Activated effector memory CD4-positive, alpha-beta T cell treated with Interleukin-2 at 50 U/mL for 16 hours (primary cell): ENCODE data around the gene MAPKAPK5.
"Not testable (repeated sequence)": the region's sequence is repeated elsewhere in the genome, so short reads cannot be mapped to it uniquely, and the experiment has no call there.

Experiments
- DNase-seq: peaks from one replicate; pipeline ENCODE4 v3.0.0-alpha.2; 2020

MAPKAPK5 gene

DNA sequence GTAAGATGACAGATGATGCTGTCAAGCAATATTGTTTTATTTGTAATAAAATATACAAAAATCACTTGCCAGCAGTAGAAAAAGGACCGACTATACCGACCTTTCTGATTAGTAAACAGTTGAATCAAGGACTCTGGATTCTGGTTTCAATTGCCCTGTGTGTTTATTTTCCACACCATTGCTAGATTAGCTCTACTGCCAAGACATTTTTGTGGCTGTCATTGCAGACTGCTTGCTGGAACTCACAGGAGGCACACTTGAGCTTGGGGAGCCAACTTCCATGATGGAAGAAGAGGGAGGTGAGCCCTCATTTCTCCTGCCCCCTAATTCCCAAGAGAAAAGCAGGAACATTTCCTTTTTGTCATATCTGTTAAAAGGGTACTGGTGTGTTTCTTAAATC, 51.3 kb downstream of the MAPKAPK5 start:
- DNase-seq, result no peak

DNA sequence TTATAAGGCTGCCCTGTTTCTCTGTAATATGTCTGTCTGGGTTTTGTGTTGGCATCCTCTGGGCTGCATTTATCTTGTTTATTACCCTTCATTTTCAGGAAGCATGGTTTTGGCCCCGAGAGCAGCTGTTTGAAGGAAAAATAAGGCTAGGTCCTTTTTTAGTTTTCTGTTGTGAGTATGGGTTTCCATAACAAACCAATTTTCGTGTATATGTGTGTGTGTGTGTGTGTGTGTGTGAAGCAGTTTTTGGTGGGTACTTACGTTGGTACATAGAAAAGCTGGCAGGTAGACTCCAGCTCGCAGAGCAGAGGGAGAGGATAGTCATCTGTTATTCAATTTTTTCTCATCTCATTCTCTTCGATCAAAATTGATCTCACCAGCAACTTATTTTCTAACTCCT, 52.5 kb downstream of the MAPKAPK5 start:
- no peak for DNase-seq

DNA sequence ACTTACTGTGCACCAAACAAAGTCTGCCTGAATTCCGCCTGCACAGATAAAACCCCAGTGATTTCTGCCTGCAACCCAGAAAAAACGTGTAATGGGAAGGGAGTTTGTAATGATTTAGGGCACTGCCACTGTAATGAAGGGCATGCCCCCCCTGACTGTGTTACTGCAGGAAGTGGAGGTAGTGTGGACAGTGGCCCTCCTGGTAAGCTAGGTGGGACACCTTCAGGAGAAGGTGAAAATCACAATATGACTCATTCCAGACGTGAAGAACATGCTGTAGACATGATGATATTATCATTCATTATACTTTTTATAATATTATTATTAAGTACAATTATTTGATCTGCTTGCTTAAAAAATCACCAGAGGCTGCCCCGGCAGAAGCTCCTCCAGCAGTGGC, 59.2 kb downstream of the MAPKAPK5 start:
- no peak for DNase-seq

DNA sequence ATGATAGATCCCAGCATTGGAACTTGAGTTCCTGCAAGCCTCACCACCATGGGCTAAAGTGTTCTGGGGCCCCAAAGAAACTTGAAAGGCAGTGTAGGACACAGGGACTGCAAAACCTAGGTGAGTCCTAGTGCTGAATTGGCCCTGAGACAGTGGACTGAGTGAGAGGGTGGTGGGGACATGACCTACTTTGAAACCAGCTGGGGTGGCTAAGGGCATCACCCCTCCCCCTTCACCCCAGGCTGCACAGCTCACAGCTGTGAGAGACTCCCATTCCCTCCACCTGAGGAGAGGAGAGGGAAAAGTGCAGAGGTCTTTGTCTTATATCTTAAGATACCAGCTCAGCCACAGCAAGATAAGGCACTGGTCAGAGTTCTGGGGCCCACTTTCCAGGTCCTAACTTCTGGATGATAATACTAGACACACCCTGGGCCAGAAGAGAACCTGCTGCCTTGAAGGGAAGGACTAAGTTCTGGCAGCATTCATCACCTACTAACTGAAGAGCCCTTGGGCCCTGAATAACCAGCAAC, 62.5 kb downstream of the MAPKAPK5 start:
- DNase-seq, result no peak

DNA sequence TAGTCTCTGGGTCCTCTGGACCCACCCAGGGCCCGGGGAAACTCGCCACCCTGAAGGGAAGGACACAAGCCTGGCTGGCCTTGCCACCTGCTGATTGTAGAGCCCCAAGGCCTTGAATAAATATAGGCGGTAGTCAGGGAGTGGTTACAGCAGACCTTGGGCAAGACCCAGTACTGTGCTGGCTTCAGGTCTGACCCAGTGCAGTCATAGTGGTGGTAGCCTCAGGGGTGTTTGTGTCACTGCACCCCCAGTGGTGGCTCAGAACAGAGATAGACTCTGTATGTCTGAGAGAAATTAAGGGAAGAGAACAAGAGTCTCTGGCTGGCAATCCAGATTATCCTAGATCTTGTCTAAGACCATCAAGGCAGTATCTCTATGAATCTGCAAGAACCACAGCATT, 63.5 kb downstream of the MAPKAPK5 start:
- DNase-seq, result no peak

DNA sequence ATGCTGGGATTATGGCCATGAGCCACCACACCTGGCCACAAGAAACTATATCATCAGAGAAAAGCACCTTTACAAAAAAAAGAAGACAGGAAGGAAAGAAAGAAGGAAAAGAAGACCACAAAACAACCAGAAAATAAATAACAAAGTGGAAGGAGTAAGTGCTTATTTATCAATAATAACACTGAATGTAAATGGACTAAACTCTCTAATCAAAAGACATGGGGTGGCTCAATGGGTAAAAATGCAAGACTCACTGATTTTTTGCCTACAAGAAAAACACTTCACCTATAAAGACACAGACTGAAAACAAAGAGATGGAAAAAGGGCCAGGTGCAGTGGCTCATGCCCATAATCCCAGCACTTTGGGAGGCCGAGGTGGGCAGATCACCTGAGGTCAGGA, 65.7 kb downstream of the MAPKAPK5 start:
- no peak for DNase-seq

DNA sequence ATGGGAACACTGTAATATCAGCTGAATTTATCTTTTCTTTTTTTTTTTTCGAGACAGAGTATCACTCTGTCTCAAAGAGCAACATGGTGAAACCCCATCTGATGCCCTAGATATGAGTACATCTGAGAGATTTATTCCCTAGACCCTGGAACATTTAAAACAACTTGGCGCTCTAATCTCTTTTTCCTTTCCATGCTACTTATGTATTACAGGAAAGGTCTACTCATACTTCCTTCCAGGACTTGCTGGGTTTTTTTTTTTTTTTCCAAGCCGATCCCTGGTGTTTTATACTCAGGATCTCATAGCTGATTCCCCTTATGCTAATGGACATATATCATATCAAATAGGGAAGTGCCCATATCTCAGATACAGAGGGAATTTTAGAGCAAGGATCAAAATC, 83.1 kb downstream of the MAPKAPK5 start:
- no peak for DNase-seq

DNA sequence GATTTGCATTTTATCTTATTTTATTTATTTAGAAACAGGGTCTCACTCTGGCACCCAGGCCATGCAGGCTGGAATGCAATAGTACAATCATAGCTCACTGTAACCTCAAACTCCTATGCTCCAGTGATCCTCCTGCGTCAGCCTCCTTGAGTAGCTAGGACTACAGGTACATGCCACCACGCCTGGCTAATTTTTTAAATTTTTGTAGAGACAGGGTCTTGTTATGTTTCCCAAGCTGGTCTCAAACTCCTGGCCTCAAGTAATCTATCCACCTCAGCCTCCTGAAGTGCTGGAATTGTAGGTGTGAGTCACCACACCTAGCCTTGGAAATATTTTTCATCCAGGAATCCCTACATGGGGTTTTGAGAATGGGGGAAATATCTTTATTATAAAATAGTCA, 84.6 kb downstream of the MAPKAPK5 start:
- DNase-seq, result no peak

DNA sequence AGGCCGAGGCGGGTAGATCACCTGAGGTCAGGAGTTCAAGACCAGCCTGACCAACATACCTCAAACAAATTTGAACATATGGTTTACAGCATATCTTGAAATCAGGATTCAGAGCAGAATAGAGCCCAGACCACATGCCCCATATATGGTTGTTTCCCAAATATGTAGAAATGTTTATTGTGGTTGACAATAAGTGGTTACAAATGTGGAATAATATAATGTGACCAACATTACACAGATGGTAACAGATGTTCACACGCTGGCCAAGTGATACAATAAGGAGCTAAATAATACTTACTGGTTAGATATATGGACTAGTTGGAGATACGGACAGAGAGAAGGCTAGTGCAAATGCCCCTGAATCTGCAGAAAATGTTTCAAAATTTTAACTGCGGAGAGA, 85.3 kb downstream of the MAPKAPK5 start:
- no peak for DNase-seq

DNA sequence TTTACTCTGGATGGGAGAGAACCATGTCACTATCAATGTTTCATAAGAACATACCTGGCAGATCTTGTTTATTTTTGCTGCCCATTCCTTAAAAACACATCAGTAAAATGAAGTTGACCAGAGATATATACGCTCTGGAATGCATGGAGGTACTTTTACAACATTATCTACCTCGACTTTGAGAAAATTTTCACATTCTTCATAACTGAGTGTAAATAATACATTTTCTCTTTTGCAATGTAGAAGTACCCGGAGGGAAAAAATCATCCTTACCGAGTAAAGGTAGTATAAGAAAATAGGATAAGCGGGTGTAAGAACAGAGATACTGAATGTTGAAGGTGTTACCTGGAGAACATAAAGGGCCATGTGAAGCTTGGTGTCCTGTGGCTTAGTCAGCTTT, 90.2 kb downstream of the MAPKAPK5 start:
- no peak for DNase-seq

DNA sequence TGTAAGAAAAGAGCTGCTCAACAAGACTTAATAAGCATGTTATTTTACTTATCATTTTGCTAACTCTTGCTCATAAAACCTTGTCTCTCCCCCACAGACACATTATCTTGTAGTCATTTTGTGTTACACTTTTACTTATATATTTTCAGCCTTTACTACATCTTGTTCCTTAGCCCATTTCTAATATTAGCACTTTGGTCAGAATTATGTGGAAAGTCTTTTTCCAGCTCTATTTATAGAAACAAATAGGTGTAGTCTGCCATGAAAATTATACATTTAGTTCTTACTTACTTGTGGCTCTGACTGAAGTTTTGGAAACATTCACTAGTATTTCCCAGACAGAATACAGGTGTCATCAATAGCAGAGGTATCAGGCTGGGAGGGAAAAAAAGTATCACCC, 94.8 kb downstream of the MAPKAPK5 start:
- DNase-seq, result no peak

DNA sequence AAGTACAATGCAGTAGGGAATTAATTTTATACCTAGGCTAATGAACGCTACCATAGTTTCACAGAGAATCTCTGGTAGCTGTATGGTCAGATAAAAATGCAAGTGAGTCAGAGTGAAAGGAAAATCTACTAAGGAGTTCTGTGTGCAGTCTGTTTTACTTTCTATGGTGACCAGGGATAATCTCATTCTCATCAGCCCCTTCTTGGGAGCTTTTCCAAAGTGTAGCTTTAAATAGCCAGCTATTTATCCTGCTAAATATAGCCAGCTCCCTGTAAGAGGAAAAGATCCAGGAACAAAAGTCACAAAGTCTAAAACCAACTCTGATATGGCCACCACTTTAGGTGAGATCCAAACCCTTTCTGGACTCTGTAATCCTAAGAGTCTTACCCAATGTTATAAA, 95.4 kb downstream of the MAPKAPK5 start:
- DNase-seq, result no peak

DNA sequence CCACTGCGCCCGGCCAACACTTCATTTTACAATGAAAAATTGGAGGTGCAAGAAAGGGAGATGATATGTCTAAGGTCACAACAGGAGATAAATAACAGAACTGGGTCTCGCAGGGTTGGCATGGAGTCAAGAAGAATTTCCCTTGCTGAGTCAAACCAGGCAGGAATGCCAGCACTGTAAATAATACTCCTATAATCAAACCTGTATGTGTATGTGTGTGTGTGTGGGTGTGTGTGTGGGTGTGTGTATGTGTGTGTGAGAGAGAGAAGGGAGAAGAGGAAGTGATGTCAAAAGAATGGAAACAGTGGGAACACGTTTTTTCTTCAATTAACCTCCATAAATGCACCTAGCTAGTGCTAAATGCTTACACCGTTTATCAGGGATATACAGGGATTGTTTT, 100.5 kb downstream of the MAPKAPK5 start:
- DNase-seq, result no peak

DNA sequence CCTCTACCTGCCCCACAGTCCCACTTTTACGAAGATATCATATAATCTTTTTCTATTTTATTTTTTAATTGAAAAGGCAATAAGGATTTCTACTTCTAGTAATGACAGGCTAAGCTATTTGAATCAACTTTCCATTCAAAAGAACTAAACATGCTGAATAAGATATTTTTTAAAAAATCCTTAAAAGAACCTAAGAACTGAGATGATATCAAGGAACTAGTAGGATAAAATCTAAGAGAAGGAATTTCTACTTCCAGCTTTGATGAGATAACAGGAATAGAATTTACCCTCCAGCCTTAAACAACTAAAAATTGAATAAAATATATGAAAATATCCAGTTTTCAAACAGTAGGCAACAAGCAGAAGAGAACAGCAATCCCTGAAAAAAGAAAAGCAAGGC, 101.9 kb downstream of the MAPKAPK5 start:
- DNase-seq, result no peak

DNA sequence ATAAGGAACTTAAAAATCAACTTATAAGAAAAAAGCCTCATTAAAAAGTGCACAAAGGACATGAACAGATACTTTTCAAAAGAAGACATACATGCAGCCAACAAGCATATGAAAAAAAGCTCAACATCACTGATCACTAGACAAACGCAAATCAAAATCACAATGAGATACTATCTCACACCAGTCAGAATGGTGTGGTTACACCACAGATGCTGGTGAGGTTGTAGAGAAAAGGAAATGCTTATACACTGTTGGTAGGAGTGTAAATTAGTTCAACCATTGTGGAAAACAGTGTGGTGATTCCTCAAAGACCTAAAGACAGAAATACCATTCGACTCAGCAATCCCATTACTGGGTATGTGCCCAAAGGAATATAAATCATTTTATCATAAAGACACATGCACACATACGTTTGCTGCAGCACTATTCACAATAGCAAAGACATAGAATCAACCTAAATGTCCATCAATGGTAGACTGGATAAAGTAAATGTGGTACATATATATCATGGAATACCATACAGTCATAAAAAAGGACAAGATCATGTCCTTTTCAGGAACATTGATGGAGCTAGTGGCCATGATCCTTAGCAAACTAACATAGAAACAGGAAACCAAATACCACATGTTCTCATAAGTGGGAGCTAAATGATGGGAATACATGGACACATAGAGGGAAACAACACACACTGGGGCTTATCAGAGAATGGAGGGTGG, 109.1 kb downstream of the MAPKAPK5 start:
- not testable (repeated sequence) for DNase-seq
